DND-41 (cell line): ENCODE results near the gene NRSN1.

Experiments
- ATAC-seq: fragments of 200-7000 bp; cut with Tn5 transposase; 3 replicates; pipeline ENCODE4 v1.9.1; 2021; ENCODE audit warnings: low read depth; ENCODE audit not compliant: insufficient read depth
- DNase-seq: peaks from one replicate; pipeline ENCODE4 v3.0.0-alpha.2; 2020
- H2AFZ ChIP-seq: 2 replicates; pipeline ENCODE4 v1.6.0; 2012; ENCODE audit warnings: low read depth, low read length
- H3K27ac ChIP-seq: 2 replicates; pipeline ENCODE4 v1.5.1; 2012; ENCODE audit warnings: low read length, inconsistent platforms
- H3K27me3 ChIP-seq: fragments of 200-600 bp; sonication (generic); 2 replicates; pipeline ENCODE4 v1.6.0; 2012; ENCODE audit warnings: low read length, mild to moderate bottlenecking, inconsistent platforms; ENCODE audit not compliant: insufficient read depth, poor library complexity
- H3K36me3 ChIP-seq: 2 replicates; pipeline ENCODE4 v1.5.1; 2012; ENCODE audit warnings: low read length, inconsistent platforms; ENCODE audit not compliant: insufficient read depth
- H3K4me1 ChIP-seq: 2 replicates; pipeline ENCODE4 v1.5.1; 2012; ENCODE audit warnings: mild to moderate bottlenecking, low read length; ENCODE audit not compliant: insufficient read depth
- H3K4me2 ChIP-seq: 2 replicates; pipeline ENCODE4 v1.6.0; 2012; ENCODE audit warnings: mild to moderate bottlenecking, moderate library complexity, low read length, inconsistent platforms; ENCODE audit not compliant: insufficient read depth
- H3K4me3 ChIP-seq, 2 experiments: fragments of 200-600 bp in 1 of 2; shearing (Covaris generic) in 1 of 2; 2 replicates each; pipeline ENCODE4 v1.5.1; 2012 to 2016; ENCODE audit warnings: inconsistent platforms in 2 of 2, low read length in 2 of 2, mild to moderate bottlenecking in 2 of 2, low read depth in 1 of 2, moderate library complexity in 1 of 2
- H3K79me2 ChIP-seq: 2 replicates; pipeline ENCODE4 v1.6.0; 2012; ENCODE audit warnings: low read length, inconsistent platforms; ENCODE audit not compliant: insufficient read depth
- H3K9ac ChIP-seq: 2 replicates; pipeline ENCODE4 v1.6.0; 2012; ENCODE audit warnings: low read depth, mild to moderate bottlenecking, inconsistent platforms, low read length, moderate library complexity
- H3K9me3 ChIP-seq: 2 replicates; pipeline ENCODE4 v1.5.1; 2012; ENCODE audit warnings: low read length, moderate library complexity, mild to moderate bottlenecking, inconsistent platforms; ENCODE audit not compliant: insufficient read depth, severe bottlenecking
- H4K20me1 ChIP-seq: 2 replicates; pipeline ENCODE4 v1.6.0; 2012; ENCODE audit warnings: low read length; ENCODE audit not compliant: insufficient read depth
- EZH2 ChIP-seq: IDR thresholded peaks from 3 replicates; pipeline ENCODE4 v1.6.1; 2012; ENCODE audit warnings: borderline replicate concordance, low read depth, mild to moderate bottlenecking, moderate library complexity, low read length, inconsistent platforms; ENCODE audit not compliant: severe bottlenecking
- TF ChIP-seq, protein P1 (sequence below): IDR thresholded peaks from 2 replicates; pipeline ENCODE4 v1.5.1; 2012; ENCODE audit warnings: borderline replicate concordance, low read length, moderate library complexity, mild to moderate bottlenecking; ENCODE audit not compliant: poor library complexity, severe bottlenecking; ENCODE audit errors: extremely low read depth

The NRSN1 gene

GRCh38 chr6:24188578-24189080 is 62.6 kb downstream of the NRSN1 start:
- Histone ChIP-seq H3K9me3 (no peaks in the 10 kb centered on the region), H3K79me2 (no peaks in the 10 kb centered on the region)

GRCh38 chr6:24191346-24191745 is 65.3 kb downstream of the NRSN1 start:
- ATAC-seq (no peak), DNase-seq (no peak)
- Histone ChIP-seq H3K4me2 (no peak overlapping the region), H3K9ac (no peak overlapping the region), H3K4me1 (no peaks in the 10 kb centered on the region), H3K4me3 (no peak overlapping the region), H3K27ac (no peak overlapping the region), H3K79me2 (no peaks in the 10 kb centered on the region), H4K20me1 (no peaks in the 10 kb centered on the region), H3K9me3 (no peaks in the 10 kb centered on the region), H3K36me3 (no peaks in the 10 kb centered on the region), H3K27me3 (peaks cover 7% of the 10 kb centered on the region), H2AFZ (no peak overlapping the region)
- TF ChIP-seq, protein P1, sequence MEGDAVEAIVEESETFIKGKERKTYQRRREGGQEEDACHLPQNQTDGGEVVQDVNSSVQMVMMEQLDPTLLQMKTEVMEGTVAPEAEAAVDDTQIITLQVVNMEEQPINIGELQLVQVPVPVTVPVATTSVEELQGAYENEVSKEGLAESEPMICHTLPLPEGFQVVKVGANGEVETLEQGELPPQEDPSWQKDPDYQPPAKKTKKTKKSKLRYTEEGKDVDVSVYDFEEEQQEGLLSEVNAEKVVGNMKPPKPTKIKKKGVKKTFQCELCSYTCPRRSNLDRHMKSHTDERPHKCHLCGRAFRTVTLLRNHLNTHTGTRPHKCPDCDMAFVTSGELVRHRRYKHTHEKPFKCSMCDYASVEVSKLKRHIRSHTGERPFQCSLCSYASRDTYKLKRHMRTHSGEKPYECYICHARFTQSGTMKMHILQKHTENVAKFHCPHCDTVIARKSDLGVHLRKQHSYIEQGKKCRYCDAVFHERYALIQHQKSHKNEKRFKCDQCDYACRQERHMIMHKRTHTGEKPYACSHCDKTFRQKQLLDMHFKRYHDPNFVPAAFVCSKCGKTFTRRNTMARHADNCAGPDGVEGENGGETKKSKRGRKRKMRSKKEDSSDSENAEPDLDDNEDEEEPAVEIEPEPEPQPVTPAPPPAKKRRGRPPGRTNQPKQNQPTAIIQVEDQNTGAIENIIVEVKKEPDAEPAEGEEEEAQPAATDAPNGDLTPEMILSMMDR, result no peak
- no peak for TF ChIP-seq EZH2

More at GRCh38 chr6:24188578-24189080, 62.6 kb downstream of the NRSN1 start:
- H3K4me2 ChIP-seq, result no peak overlapping the region
- H3K27me3 ChIP-seq, result peaks cover 6% of the 10 kb centered on the region
- H3K4me3 ChIP-seq, result no peak overlapping the region
- no peak for DNase-seq
- no peaks in the 10 kb centered on the region for H4K20me1 ChIP-seq
- no peaks in the 10 kb centered on the region for H3K36me3 ChIP-seq
- no peak overlapping the region for H3K27ac ChIP-seq
- no peak for ATAC-seq
- no peak overlapping the region for H2AFZ ChIP-seq
- no peak overlapping the region for H3K9ac ChIP-seq
- TF ChIP-seq, protein P1, result no peak
- no peak for TF ChIP-seq EZH2
- no peaks in the 10 kb centered on the region for H3K4me1 ChIP-seq

DNA sequence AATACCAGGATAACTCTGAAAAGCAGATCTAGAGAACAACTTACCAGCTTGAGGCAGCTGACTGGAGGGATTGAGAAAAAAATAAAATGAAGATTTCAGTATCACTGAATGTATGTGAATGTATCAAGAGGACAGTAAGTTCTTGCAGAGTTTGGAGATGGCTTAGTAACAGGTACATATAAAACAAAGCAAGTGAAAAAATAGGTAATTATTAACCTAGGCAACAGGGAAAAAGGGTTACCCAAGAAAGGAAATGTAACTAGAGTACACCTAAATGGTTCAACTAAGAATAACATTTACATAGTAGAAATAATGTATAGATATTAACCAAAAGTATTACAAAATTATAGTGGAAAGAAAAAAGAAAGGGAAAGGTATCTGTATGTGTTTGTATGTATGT is 67.3 kb downstream of the NRSN1 start:
- Histone ChIP-seq H3K4me3 (no peak overlapping the region), H3K9me3 (no peaks in the 10 kb centered on the region), H3K4me1 (no peaks in the 10 kb centered on the region), H3K36me3 (no peaks in the 10 kb centered on the region), H3K4me2 (no peak overlapping the region), H2AFZ (no peak overlapping the region), H4K20me1 (no peaks in the 10 kb centered on the region), H3K9ac (no peak overlapping the region), H3K27ac (no peak overlapping the region), H3K27me3 (peaks cover 4% of the 10 kb centered on the region), H3K79me2 (no peaks in the 10 kb centered on the region)
- DNase-seq (no peak), ATAC-seq (no peak)
- TF ChIP-seq EZH2, result no peak
- TF ChIP-seq, protein P1, result no peak
